Uterus (tissue), 2 donors: ENCODE results near the gene SUSD1.
A peak's percentile ranks its signal among the peaks of the same experiment; 100 is the strongest.

Experiments
- POLR2A ChIP-seq, 2 donors: fragments of 450-650 bp; IDR thresholded peaks; one replicate each; pipeline ENCODE4 v1.6.1; 2016; ENCODE audit warnings: antibody characterized with exemption in 2 of 2, mild to moderate bottlenecking in 1 of 2, moderate library complexity in 1 of 2
- TF ChIP-seq, protein P1 (sequence below), 4 experiments: fragments of 200-600 bp in 2 of 4; fragments of 450-650 bp in 2 of 4; sonication (generic) in 2 of 4; IDR thresholded peaks; one replicate each; pipeline ENCODE4 v1.5.1; 2016 to 2019; ENCODE audit warnings: antibody characterized with exemption in 4 of 4, mild to moderate bottlenecking in 2 of 4, moderate library complexity in 1 of 4

DNA sequence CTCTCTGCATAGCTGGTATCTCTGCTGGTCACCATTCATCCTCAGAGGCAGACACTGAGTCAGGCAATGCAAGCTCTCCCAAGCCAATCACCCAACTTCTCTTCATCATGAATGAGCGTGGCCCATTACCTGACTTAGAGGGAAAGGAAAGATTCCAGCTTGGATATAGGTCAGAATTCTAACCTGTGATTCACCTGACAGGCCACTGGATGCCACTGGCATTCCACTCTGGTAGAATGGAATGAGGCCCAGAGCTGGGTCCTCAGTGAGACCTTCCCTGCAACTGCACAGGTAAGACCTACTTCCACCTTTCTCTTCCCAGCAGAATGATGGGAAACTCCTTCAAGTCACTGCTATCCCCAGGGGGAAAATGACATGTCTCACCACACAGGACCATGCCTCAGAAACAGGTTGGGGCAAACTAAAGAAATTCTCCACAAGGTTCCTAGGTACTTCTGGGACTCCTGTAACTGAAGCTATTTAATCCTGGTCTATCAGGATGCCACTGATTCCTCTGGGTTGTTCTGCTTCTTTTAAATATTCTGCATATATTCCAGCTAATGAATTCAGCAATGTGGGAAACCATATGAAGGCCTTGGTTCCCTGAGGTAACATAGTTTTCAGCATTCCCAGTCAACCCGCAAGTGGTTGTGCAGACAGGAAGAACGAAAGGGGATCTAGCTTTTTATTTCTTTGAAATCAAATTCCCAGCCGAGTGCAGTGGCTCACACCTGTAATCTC, 62.0 kb downstream of the SUSD1 start:
- TF ChIP-seq, protein P1, sequence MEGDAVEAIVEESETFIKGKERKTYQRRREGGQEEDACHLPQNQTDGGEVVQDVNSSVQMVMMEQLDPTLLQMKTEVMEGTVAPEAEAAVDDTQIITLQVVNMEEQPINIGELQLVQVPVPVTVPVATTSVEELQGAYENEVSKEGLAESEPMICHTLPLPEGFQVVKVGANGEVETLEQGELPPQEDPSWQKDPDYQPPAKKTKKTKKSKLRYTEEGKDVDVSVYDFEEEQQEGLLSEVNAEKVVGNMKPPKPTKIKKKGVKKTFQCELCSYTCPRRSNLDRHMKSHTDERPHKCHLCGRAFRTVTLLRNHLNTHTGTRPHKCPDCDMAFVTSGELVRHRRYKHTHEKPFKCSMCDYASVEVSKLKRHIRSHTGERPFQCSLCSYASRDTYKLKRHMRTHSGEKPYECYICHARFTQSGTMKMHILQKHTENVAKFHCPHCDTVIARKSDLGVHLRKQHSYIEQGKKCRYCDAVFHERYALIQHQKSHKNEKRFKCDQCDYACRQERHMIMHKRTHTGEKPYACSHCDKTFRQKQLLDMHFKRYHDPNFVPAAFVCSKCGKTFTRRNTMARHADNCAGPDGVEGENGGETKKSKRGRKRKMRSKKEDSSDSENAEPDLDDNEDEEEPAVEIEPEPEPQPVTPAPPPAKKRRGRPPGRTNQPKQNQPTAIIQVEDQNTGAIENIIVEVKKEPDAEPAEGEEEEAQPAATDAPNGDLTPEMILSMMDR (IDR thresholded peaks at IDR 0.05): peak in 3 of 4 experiments; percentile 5 to 36 (median 18)
- no peak for TF ChIP-seq POLR2A (IDR thresholded peaks at IDR 0.05)
